ENCODE data around the gene POU6F2. TPM values are rescaled to one million over a fixed set of nuclear protein-coding genes. Genes with fewer than 3 reads are reported as not detected.
A peak's percentile ranks its signal among the peaks of the same experiment; 100 is the strongest.

POU6F2 gene
- total RNA-seq, 4 donors from 2014 or later = 0.48 to 0.82 TPM; not detected in 2

DNA sequence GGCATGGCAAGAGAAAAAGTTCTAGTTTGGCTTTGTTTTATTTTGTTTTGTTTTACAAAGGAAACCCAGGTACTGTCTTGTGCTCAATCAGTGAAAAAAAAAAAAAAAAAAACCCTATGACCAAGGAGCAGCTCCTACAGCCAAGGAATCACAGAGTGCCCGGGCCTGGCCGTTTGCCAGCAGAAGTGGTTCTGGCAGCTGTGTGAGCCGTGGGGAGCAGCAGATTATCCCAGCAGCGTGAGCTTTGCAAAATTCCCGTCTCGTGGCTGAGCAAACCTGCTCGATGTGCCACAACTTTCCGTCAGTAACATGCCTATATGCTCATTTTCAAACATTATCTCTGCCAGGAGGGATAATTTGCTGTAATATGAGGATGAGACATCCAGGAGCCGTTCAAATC is 293.7 kb downstream of the POU6F2 start:
- Histone ChIP-seq H3K27ac (no peak overlapping the region), H3K4me3 (no peak overlapping the region), H3K4me1 (no peaks in the 10 kb centered on the region), H3K27me3 (no peaks in the 10 kb centered on the region), H3K36me3 (no peaks in the 10 kb centered on the region), H3K9me3 (no peaks in the 10 kb centered on the region)
- WGBS, 2 donors (ENCODE audit: low coverage in 1 of 2) = 8 to 25% methylated on average over 9 of the region's 9 CpGs
- TF ChIP-seq EP300 (IDR thresholded peaks at IDR 0.05; ENCODE audit: low read depth) = no peak
- TF ChIP-seq POLR2AphosphoS5 (IDR thresholded peaks at IDR 0.05) = no peak
- TF ChIP-seq, protein P1, sequence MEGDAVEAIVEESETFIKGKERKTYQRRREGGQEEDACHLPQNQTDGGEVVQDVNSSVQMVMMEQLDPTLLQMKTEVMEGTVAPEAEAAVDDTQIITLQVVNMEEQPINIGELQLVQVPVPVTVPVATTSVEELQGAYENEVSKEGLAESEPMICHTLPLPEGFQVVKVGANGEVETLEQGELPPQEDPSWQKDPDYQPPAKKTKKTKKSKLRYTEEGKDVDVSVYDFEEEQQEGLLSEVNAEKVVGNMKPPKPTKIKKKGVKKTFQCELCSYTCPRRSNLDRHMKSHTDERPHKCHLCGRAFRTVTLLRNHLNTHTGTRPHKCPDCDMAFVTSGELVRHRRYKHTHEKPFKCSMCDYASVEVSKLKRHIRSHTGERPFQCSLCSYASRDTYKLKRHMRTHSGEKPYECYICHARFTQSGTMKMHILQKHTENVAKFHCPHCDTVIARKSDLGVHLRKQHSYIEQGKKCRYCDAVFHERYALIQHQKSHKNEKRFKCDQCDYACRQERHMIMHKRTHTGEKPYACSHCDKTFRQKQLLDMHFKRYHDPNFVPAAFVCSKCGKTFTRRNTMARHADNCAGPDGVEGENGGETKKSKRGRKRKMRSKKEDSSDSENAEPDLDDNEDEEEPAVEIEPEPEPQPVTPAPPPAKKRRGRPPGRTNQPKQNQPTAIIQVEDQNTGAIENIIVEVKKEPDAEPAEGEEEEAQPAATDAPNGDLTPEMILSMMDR (IDR thresholded peaks at IDR 0.05) = no peak
- TF ChIP-seq POLR2A (IDR thresholded peaks at IDR 0.05) = no peak
- in situ Hi-C loops (cut with MboI; ENCODE audit: low pct_ligation_motif_present in 1 of 4, low pct_unique_long_range_greater_than_20kb in 1 of 4, low sequenced_read_pairs in 3 of 4) = no loop called here
- DNase-seq = peak; percentile 22
- intact Hi-C loops (cut with DNase I; ENCODE audit: low total_unique reads) = no loop called here

DNA sequence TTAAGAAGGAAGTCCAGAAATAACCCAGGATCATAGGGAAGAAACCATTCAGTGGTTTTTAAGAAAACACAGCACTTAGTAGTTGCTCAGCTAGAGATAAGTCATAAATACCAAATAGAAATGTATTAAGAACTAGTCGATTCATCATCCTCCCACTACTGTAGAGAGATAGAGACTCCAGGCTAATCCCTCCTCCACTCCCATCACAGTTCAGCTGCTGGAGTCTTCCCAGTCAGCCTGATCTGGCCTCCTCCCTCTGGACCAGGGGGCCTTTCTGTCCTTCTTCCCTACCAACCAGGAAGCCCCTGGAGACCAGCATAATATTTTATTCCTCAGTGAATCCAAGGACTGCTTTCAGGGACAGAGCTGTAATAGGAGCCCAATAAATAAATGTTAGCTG is 294.4 kb downstream of the POU6F2 start:
- Histone ChIP-seq H3K4me1 (no peaks in the 10 kb centered on the region), H3K27ac (no peak overlapping the region), H3K9me3 (no peaks in the 10 kb centered on the region), H3K27me3 (no peaks in the 10 kb centered on the region), H3K4me3 (no peak overlapping the region), H3K36me3 (no peaks in the 10 kb centered on the region)
- in situ Hi-C loops (cut with MboI; ENCODE audit: low pct_ligation_motif_present in 1 of 4, low pct_unique_long_range_greater_than_20kb in 1 of 4, low sequenced_read_pairs in 3 of 4) (no loop called here), intact Hi-C loops (cut with DNase I; ENCODE audit: low total_unique reads) (no loop called here)
- no peak for DNase-seq
- TF ChIP-seq POLR2AphosphoS5 (IDR thresholded peaks at IDR 0.05) (no peak), POLR2A (IDR thresholded peaks at IDR 0.05) (no peak), EP300 (IDR thresholded peaks at IDR 0.05; ENCODE audit: low read depth) (no peak)
- TF ChIP-seq, protein P1 (IDR thresholded peaks at IDR 0.05) = no peak
- WGBS, 2 donors (ENCODE audit: low coverage in 1 of 2) = 68 to 80% methylated on average over 1 of the region's 1 CpG

DNA sequence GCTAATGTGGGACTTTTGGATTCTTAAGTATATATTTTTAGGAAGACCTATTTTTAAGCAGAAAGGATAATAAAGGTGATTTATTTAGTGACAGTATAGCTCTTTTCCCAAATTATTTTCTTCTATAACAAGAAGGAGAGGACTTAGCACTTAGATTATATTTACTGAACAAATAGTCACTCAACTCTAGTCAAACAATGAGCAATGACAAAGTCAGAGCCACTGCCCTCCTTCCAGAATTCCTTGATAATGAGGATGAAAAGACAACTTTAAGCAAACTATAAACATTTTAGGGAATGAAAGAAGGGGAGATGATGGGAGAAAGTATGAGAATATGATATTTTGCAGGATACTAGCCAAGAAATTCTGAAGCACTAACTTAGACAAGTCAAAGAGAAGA is 295.0 kb downstream of the POU6F2 start:
- no peak overlapping the region for H3K27ac ChIP-seq
- intact Hi-C loops (cut with DNase I; ENCODE audit: low total_unique reads) (no loop called here), in situ Hi-C loops (cut with MboI; ENCODE audit: low pct_ligation_motif_present in 1 of 4, low pct_unique_long_range_greater_than_20kb in 1 of 4, low sequenced_read_pairs in 3 of 4) (no loop called here)
- no peaks in the 10 kb centered on the region for H3K9me3 ChIP-seq
- DNase-seq = no peak
- no peaks in the 10 kb centered on the region for H3K36me3 ChIP-seq
- H3K4me3 ChIP-seq = no peak overlapping the region
- H3K27me3 ChIP-seq = no peaks in the 10 kb centered on the region
- TF ChIP-seq POLR2AphosphoS5 (IDR thresholded peaks at IDR 0.05) = no peak
- no peak for TF ChIP-seq EP300 (IDR thresholded peaks at IDR 0.05; ENCODE audit: low read depth)
- H3K4me1 ChIP-seq = no peaks in the 10 kb centered on the region

DNA sequence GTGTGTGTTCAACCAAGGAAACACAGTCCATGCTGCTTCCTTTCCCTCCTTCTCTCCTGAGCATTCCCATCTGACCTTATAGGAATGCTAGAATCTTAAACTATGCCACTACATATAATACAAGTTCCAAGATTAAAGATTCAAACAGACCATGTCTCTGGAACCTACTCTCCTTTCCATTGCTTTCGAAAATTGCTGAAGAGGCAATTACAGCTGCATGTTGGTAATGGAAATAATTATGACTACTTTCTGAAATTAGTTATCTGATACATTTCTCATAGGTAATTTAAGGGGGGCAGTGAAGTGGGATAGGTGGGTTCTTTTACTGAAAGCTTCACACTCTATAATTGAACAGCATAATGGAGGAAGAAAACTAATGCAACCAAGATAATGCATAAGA is 302.6 kb downstream of the POU6F2 start:
- Histone ChIP-seq H3K27ac (no peak overlapping the region), H3K9me3 (no peaks in the 10 kb centered on the region), H3K4me3 (no peak overlapping the region), H3K27me3 (no peaks in the 10 kb centered on the region), H3K4me1 (no peaks in the 10 kb centered on the region), H3K36me3 (no peaks in the 10 kb centered on the region)
- intact Hi-C loops (cut with DNase I; ENCODE audit: low total_unique reads) = no loop called here
- in situ Hi-C loops (cut with MboI; ENCODE audit: low pct_ligation_motif_present in 1 of 4, low pct_unique_long_range_greater_than_20kb in 1 of 4, low sequenced_read_pairs in 3 of 4) = no loop called here
- 0% methylated on average over 1 of the region's 1 CpG for WGBS, 2 donors (ENCODE audit: low coverage in 1 of 2)
- DNase-seq = no peak
- TF ChIP-seq POLR2A (IDR thresholded peaks at IDR 0.05) = no peak
- TF ChIP-seq, protein P1 (IDR thresholded peaks at IDR 0.05) = no peak
- TF ChIP-seq EP300 (IDR thresholded peaks at IDR 0.05; ENCODE audit: low read depth) = no peak
- no peak for TF ChIP-seq POLR2AphosphoS5 (IDR thresholded peaks at IDR 0.05)

DNA sequence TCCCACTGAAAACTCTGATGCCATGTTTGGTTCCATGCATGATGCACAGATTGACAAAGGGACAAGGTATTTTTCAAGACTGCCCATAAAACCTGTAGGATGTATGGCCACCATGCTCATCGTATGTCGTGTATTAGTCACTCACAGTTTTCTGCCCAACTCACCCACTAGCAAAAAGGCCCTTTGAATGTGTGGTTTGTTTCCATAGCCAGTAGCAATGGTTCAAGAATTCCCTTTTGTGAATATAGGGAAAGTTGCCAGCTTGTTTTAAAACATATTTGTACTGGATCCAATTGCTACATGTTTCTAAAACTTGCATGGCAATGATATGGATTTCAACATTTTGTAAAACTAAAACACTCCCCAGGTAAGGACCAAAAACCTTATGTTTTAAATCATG is 307.5 kb downstream of the POU6F2 start:
- in situ Hi-C loops (cut with MboI; ENCODE audit: low pct_ligation_motif_present in 1 of 4, low pct_unique_long_range_greater_than_20kb in 1 of 4, low sequenced_read_pairs in 3 of 4) = no loop called here
- 44 to 70% methylated on average over 2 of the region's 2 CpGs for WGBS, 2 donors (ENCODE audit: low coverage in 1 of 2)
- H3K27me3 ChIP-seq = no peaks in the 10 kb centered on the region
- no peak overlapping the region for H3K27ac ChIP-seq
- no peaks in the 10 kb centered on the region for H3K4me1 ChIP-seq
- H3K4me3 ChIP-seq = no peak overlapping the region
- H3K36me3 ChIP-seq = no peaks in the 10 kb centered on the region
- no peak for DNase-seq
- no peak for TF ChIP-seq POLR2AphosphoS5 (IDR thresholded peaks at IDR 0.05)
- TF ChIP-seq, protein P1 (IDR thresholded peaks at IDR 0.05) = no peak
- TF ChIP-seq POLR2A (IDR thresholded peaks at IDR 0.05) = no peak
- TF ChIP-seq EP300 (IDR thresholded peaks at IDR 0.05; ENCODE audit: low read depth) = no peak
- H3K9me3 ChIP-seq = no peaks in the 10 kb centered on the region
- intact Hi-C loops (cut with DNase I; ENCODE audit: low total_unique reads) = no loop called here

Measured in transverse colon (tissue), 4 donors.